HG03432 (cell line): Measurements from ENCODE around the gene SRP68.

Source experiments
- ATAC-seq: cut with Tn5 transposase; IDR thresholded peaks from one replicate; pipeline ENCODE4 v1.9.1; 2021; ENCODE audit warnings: mild to moderate bottlenecking, moderate library complexity; ENCODE audit not compliant: unreplicated experiment

The SRP68 gene

DNA sequence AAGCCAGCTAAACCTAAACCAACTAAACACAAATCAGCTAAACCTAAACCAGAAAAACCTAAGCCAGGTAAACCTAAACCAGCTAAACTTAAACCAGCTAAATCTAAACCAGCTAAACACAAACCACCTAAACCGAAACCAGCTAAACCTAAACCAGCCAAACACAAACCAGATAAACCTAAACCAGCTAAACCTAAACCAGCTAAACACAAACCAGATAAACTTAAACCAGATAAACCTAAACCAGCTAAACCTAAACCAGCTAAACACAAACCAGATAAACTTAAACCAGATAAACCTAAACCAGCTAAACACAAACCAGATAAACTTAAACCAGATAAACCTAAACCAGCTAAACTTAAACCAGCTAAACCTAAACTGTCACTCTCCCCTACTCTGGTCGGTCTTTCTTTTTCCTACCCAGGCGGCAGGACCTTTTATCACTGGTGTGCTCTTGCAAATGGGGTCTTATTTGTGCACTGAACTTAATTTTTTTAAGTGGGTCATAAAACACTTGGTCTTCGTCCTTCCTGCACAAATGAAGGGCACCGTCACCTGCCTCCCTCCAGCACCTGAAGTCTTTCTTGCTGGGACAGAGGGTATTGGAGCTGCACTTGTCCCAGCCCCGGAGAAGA, 52.4 kb downstream of the SRP68 start:
- ATAC-seq = no peak

DNA sequence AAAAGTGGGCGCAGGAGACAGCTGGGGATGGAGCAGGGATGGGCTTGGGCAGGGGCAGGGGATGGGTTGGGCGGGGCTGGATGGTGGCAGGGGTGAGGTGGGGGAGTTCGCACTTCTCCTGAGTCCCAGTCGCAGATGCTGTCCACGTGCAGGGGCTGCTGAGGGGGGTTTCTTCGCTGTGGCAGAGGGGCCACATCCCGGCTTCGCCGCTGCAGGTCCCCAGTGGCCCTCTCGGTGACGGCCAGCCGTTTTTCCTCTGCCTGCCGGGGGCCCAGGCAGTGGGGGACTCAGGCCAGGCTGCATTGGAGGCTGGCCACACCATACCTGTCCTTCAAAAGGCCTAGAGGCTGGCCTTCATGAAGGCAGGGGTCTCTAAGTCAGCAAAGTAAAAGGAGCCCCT, 53.5 kb downstream of the SRP68 start:
- no peak for ATAC-seq

DNA sequence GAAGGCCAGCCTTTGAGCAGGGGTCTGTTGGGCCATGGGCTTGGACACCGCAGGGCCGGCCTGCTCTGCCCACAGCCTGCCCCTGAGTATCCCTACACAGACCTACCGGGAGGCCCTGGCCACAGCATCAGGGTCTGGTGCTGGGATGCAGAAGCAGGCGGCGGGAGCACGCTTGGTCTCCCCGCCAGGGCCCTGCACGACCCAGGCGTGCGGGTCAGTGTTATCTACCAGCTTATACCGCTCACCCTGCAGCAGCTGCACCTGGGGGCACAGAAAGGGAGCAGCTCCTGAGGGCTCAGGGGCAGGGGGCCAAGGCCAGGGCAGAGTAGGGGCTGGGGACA, 54.0 kb downstream of the SRP68 start:
- ATAC-seq = no peak

DNA sequence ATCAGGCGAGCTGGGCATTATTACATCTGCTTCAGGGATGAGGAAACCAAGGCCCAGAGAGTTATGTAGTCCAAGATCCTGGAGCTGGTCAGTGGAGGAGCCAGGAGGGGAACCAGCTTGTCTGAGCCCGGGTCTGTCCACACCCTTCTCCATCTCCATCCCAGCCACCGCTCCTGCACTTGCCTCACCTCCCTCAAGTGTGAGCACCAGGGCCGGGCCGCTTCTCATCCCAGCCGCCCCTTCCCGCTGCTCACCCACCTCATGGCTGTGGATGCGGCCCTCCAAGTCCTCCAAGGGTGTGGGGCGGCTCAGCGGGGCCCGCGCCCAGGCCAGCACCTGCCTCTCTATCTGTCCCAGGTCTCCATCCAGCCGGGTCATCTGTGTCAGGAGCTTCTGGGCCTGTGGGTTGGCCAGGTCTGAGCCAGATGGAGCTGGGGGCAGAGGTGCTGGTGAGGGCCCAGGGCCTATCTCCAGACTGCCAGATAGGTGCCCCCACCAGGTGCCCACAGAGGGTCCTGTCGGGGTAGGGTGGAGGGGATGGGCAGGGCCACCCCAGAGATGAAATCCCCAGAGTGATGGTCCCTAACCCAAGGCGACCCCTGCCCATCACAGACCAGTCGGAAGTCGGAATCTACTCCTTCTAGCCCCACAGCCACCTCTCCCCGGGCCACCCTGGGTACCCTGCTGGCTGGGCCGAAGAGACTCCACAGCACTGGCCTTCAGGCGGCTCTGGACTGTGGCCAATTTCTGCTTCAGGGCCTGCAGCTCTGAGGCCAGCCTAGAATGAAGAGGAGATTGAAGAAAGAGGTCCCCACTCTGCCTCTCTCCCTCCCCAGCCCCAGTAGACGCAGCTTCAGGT, 54.6 kb downstream of the SRP68 start:
- ATAC-seq = no peak

DNA sequence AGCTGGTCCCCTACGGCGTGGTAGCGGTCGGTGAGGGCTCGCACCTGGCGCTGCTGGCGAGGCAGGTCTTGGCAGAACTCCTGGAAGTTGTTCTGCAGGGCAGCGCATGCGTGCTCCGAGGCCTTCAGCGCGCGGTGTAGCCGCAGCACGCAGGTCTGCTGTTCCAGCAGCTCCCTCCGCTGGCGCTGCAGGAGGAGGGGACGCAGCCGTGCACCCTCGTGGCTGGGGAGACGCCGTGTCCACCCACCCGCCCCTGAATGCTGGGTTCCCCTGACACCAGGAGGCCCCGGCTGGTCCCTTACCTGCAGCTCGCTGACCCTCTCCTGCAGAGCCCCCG, 57.4 kb downstream of the SRP68 start:
- ATAC-seq = no peak

DNA sequence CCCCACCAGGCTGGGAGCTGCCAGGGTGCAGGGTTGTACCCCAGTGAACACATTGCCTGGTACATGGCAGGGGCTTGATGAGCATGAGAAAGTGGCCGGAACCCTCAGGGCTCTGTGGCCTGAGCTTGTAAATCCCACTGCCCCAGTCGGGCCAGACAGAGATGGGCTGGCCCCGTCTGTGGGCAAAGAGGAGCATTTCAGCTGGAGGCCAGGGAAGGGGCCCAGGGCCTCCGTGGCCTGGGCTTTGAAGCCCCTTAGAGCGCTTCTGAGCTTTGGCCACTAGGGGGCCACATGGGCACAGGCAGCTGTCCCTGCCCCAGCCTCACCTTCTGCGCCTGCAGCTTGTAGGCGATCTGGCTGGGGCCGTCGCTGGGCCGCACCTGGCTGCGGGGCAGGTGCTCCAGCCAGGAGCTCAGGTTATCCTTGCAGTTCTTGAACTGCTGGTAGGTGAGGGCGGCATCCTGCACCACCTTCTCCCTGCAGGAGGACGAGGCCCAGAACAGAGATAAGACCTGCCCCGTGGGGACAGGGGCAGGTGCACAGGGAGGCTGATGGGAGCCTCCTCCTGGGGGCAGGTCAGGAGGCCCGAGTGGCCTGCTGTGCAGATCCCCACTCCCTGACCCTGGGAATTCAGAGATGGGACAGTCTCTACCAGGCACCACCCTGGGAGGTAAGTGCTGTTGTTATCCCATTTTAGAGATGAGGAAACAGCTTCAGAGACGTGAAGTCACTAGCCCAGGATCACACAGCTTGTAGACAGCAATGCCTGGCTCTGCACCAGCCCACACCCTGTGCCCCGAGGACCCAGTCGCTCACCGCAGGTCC, 58.0 kb downstream of the SRP68 start:
- ATAC-seq = no peak

DNA sequence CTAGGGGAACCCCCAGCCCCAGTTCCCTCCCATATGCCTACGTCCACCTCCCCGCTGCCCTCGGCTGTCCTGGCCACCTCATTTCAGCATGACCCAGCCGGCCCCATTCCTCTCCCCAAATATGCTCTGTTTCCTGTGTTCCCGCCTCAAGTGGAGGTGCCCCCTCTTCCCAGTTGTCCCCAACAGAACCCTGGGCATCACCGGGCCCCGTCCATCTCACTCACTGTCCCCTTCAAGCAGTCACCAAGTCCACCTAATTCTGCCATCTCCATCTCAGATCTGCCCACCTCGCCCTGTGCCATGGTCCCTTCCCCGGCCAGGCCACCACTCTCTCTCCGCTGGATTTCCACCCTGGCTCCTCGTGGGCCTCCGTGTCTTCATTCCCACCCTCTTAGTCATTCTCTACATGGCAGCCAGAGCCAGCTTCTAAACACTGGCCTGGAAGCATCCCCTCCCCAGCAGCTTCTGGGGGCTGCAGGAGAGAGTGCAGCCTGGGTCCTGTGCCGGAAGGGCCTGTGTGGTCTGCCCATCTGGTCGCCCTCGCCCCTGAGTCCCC, 58.9 kb downstream of the SRP68 start:
- ATAC-seq = no peak

DNA sequence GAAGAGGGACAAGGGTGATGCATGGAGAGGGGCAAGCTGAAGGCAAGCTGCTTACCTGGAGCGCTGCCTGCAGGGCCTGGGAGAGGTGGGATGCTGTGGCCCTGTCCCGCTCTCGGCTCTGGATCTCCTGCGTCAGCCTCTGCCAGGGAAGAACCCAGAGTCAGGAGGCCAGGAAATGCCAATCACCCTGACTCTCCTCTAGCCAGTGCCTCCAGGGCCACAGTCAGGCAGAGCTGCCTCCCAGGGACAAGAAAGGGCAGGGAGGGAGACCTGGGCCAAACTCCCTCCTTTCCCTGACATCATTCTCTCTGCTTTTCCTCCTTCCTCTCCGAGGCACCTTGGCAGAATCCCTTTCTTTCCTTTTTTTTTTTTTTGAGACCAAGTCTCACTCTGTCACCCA, 60.4 kb downstream of the SRP68 start:
- no peak for ATAC-seq

DNA sequence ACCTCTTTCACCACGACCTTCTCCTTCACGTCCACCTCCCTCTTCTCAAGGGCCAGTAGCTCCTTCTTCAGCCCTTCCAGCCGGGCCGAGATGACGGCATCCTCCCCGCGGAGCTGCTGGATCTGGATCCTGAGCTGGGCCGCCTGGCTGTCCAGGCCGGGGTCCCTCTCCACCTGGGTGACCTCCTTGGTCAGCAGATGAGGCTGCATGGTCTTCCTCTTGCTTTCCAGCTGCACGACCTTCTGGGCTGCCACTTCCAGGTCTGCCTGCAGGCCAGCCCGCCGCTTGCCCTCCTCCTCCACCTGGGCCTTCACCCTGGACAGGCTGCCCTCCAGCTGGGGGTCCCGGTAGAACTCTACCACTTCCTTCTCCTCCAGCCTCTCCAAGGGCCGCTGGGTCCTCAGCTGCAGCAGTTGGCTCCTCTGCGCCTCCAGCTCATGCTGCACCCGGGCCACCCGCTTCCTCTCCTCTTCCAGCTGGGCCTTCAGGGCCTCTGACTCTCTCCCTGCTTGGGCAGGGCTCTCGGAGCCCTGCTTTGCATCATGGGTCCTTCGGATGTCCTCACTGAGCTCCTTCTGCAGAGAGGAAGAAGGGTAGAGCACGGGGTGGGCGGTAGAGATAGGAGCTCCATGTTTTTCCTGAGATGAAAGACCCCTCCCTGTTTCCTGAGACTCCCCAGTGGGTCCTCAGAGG, 62.2 kb downstream of the SRP68 start:
- no peak for ATAC-seq

DNA sequence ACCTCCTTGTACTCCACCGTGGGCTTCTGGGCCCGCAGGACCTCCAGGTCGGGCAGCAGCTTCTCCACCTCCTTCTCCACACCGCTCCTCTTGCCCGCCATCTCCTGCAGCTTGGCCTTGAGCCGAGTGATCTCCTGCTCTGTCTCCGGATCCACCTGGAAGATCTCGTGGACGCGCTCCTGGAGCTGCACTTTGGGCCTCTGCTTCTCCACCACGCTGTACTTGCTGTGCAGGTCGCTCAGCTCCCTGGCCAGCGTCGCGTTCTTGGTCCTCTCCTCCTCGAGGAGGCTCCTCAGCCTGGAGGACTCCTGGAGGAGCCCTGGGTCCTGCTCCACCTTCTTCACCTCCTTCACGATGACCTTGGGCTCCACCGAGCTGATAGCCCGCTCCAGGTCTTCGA, 62.9 kb downstream of the SRP68 start:
- ATAC-seq = no peak

DNA sequence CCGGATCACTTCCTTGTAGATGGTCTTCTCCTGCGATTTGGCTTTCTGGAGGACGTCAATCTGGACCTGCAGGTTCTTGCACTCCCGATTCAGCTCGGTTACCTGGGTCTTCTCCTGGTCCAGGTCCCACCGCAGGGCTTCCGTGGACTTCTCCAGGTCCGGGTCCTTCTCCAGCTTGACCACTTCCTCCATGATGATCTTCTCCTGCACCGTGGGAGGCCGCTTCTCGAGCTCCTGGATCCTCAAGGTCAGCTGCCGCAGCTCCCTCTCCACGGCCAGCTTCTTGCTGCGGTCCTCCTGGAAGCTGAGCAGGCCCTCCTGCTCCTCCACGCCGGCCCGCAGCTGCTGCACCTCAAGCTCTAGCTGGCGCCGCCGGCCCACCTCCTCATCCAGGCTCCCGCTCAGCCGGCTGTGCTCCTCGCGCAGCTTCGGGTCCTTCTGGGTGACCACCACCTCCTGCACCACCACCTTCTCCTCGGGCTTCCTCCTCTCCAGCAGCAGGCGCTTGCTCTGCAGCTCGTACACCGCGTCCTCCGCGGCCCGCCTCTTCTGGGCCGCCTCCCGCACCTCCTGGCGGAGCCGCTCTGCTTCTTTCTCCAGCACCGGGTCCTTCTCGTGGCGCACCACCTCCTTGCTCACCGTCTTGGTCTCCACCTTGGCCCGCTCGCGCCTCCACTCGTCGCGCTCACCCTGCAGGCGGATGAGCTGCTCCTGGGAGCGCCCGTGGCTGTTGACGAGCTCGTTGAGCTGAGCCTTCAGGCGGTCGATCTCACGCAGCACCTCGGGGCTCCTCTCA, 63.5 kb downstream of the SRP68 start:
- no peak for ATAC-seq

DNA sequence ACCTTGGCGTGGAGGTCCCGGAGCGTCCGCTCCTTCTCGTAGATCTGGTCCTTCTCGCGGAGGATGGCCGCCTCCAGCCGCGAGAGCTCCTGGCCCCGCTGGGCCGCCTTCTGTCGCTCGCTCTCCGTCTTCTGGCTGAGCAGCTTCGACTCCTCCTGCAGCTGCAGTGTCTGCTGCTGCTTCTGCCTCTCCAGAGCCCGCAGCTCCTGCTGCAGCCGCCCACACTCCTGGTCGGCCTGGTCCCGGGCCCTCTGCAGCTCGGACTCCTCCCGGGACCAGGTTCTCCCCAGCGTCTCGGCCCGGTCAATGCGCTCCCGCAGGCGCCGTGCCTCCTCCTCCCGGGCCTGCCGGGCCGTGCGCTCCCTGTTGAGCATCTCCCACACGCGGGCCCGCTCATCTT, 64.1 kb downstream of the SRP68 start:
- ATAC-seq = no peak

DNA sequence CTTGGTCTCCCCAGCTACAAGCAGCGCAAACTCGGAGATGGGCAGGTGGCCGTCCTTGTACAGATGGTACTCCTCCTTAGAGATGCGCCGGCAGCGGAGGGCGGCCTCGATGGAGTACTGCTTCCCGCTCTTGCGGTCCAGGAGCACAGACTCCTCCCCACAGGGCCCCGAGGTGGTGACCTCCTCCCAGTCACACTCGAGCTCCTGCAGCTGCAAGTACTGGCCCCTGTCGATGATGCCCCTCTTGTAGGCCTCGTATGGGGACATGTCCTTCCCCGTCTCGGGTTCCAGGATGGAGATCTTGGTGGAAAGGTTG, 64.5 kb downstream of the SRP68 start:
- no peak for ATAC-seq

DNA sequence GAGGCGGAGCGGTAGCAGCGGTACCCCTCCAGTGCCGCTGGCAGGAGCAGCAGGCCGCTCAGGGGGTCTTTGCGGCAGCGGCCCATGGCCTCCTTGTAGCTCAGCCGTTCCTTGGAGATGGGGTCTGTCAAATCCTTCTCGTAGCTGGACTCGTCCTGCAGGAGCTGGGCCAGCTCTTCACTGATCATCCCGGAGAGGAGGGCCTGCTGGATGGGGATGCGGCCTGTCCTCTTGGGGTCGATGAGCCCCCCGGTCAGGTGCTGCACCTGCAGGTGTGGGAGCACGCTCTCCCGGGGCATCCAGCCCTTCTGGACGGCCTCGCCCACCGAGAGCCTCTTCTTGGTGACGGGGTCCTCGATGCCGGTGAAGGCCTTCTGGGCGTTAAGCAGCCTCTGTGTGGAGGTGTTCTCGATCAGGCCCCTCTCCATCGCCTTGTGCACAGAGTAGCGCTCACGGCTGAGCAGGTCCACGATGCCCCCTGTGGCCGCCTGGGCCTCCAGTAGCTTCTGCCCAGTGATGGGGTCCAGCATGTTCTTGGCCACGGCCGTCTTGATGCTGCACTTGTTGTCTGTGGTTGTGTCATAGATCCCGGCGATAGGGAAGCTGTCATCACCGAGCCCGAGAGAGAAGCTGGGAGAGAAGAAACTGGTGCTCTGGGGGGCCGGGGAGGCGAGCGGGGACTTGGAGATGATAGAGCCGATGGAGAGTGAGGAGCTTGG, 65.0 kb downstream of the SRP68 start:
- no peak for ATAC-seq

DNA sequence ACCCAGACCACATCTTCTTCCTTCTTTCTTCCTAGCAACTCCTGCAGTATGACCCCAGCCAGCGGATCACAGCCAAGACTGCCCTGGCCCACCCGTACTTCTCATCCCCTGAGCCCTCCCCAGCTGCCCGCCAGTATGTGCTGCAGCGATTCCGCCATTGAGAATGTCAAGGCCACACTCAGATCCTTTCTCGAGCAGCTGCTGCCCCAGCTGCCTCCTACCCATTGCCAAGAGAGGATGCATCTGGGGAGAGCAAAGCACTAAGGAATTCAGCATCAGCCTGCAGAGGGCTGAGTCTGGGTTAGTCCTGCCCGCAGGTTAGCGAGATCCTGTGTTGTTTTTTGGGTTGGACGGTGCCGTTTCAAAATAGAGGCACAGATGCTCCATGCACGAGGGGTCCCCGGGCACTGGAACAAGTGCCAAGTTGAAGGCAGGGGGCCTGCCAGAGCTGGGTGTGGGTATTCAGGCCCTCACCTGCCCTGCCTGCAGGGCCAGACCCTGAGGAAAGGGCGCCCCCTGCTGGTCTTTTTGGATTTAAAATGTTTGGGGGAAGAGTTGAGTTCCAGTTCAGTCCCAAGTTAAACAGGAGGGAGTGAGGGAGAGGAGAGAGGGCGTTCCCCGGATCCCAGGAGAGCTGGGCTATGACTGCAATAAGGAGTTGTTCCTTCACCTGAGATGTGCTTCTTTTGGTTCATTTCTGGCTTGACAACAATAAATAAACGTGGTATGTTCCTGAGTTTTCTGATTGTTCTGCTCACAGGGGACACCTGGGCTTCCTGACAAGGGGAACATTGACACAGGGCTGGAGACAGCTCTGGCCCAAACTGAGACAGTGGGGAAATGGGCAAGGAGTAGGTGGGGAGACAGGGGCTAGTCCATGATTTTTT, 66.8 kb downstream of the SRP68 start:
- ATAC-seq = no peak

DNA sequence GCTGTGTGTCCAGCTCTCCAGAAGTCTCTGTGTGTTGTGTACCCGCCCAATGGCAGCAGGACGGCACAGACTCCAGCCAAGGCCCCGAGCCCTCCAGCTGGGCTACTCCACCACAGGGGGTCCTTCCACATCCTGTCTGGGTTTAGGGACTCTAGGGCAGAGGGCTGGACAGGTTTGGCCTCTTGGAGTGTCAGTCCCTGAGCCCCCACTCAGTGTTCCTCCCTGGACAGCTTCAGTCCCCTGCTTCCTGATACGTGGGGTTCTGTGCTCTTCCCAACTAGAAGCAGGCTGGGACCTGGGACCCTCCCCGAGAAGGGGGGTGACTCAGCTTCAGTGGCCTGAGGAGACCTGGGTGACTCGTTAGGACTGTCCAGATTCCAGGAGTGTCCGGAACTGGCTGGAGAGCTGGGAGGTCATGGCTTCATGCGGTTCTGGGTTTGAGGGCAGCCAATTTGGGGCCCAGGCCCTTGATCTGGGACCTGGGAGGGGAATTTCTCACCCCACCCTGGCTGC, 67.5 kb downstream of the SRP68 start:
- ATAC-seq = no peak

DNA sequence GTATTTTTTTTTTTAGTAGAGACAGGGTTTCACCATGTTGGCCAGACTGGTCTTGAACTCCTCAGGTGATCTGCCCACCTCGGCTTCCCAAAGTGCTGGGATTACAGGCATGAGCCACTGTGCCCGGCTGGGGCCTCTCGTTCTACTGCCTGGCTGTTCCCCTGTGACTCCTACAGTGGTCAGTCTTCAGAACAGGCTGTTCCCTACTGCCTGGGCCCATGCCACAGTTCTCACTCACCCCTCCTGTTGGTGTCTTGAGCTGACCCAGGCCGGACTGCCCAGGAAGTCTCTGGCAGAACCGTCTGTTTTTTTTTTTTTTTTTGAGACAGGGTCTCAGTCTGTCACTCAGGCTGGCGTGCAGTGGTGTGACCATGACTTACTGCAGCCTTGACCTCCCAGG, 68.4 kb downstream of the SRP68 start:
- ATAC-seq = no peak

DNA sequence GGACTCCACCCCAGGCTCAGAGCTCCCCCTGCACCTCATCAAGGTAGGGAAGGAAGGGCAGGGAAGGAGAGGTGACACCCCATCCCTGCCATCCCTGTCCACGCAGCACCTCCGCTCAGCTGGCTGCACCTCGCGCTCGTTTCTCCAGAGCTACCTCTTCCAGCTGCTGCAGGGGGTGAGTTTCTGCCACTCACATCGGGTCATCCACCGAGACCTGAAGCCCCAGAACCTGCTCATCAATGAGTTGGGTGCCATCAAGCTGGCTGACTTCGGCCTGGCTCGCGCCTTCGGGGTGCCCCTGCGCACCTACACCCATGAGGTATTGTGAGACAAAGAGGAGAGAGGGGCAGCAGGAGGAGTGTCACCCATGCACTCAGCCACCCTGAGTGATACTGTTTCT, 70.2 kb downstream of the SRP68 start:
- no peak for ATAC-seq
